ENCODE results near the gene NOP9.

The NOP9 gene

DNA sequence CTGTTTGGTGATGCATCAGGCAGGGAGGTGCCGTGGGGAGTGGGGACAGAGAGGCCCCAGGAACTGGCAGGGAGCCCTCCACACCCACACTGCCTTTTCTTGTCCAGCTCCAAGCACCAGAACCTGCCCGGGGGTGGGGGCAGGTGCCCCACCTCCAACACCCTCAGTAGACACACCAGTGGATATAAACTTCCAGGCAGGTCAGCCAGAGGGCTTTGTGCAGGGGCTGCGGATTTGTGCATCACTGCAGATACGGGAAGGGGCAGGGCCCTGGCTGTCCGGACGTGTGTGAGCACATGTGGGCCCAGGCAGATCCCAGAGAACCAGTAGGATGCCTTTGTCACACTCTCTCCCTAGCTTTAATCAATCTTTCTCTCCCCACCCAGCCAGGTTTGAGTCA, 35.4 kb upstream of the NOP9 start:
- DNase-seq, result no peak

GRCh38 chr14:24266344-24267244, 33.1 kb upstream of the NOP9 start:
- no peak for DNase-seq

DNA sequence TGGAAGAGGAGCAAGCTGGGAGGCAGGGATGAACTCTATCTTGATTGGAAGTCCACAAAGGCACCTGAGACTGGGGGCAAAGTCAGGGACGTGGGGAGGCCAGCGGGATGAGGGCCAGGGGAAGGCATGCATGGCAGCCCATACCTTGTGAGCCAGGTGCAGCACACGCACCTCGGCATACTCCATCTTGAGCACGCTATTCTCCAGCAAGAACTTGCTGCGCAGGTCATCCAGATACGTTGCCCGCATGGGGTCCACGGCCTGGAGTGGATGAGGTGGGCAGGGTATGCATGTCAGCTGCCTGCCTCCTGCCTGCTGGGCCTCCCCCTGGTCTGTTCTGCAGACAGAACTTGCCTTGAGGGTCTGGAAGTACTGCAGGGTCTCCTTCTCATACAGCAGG, 32.1 kb upstream of the NOP9 start:
- DNase-seq, result no peak

GRCh38 chr14:24268225-24268624, 31.4 kb upstream of the NOP9 start:
- DNase-seq, result no peak

- no peak for DNase-seq
Observed at GRCh38 chr14:24269368-24269767, 30.3 kb upstream of the NOP9 start.

DNA sequence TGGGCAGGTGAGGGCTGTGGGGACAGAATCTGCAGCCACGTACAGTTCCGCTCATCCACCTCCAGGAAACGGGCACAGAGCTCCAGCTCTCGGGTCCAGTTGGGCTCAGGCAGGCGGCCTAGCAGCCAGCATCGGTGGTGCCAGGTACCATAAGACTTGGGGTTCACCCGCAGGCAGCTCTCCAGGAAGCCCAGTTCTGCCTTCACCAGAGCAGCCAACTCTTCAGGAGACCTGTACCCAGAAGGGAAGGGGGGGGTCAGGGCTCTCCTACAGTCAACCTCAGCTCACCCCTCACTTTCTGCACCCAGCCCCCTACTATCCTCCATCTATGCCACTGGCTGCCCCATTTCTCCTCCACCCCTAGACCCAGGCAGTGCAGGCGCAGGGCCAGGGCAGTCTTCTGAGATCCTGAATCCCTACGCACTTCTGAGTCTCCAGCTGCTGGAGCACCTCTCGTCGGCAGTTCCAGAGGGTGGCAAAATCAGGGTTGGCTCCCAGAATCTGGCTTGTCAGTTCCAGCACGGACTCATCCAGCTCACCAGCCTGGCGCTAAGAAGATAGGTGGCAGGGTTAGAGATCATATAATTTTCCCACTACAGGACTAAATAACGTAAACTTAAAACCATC, 29.6 kb upstream of the NOP9 start:
- DNase-seq, result no peak

DNA sequence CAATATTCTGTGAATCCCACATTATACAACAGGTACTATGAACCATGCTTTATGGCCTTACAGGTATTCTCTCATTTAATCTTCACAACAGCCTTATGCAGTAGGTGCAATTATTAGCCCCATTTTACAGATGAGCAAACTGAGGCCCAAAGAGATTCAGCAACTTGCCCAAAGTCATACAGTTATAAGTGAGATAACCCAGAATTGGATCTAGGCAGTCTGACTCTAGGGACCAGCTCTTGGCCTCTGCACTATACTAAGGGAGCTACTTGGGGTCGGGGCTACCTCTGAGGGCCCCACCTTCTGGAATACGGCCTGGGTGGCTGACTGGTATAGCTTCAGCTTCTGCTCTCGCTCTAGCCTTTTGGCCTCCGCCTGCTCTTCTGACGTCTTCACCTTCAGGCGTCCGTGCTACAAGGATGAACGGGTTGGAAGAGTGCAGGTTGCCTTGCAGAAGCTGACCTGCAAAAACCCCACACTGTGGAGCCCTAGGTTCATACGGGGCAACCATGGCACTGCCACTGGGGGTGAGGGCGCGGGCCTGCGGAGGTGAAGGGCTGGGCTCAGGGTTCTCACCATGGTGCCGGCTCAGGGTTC, 29.0 kb upstream of the NOP9 start:
- DNase-seq, result no peak

- DNase-seq, result peak; percentile 16
Observed at GRCh38 chr14:24271134-24271833, 28.4 kb upstream of the NOP9 start, which contains the start of gene RABGGTA. TSS of gene RABGGTA (minus strand) at chr14:24271597. CDS start at chr14:24271115, 482 bp downstream.

DNA sequence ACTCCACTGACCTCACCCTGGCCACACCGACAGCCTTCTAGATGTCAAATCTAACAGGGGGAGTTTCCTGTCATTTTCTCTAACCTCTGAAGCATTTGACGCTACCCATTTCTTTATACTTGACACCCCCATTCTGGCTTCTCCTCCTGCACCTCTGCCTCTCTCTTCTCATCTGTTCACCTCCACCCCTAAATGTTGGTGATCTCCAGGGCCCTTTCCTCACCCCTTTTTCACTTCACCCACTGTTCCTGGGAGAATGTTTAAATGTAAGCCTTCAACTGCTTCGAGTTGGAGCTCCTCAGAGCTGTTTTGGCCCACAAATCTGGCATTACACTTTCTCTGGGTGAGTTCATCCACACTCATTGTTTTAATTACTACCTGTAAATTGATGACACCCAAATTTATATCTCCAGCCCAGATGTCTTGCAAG, 27.8 kb upstream of the NOP9 start:
- DNase-seq, result no peak

- no peak for DNase-seq
Observed at GRCh38 chr14:24272467-24272866, 27.2 kb upstream of the NOP9 start.

DNA sequence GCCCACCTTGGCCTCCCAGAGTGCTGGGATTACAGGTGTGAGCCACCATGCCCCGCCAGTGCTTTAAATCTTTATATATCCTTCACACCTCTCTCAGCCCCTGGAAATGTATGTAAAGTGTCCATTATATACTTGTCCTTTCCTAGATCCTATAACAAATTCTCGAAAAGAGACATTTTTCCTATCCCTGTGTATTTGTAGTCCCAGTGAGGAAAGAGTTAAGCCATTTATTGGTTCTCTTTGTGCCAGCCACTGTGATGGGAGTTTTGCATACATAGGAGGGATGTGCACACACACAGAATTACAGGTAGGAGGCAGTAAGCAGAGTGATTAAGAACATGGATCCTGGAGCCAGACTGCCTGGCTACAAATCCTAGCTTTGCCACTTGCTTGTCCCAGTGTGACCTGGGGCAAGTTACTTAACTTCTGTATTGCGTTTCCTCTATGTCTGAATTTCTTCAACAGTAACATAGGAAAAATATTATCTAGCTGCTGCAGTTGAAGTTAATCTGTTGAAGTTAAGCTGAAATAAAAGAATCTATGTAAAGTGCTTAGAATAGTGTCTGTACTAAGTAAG, 26.1 kb upstream of the NOP9 start:
- no peak for DNase-seq

GRCh38 chr14:24274101-24274543, 25.5 kb upstream of the NOP9 start:
- DNase-seq, result no peak

- no peak for DNase-seq
Observed at GRCh38 chr14:24277071-24277470, 22.6 kb upstream of the NOP9 start.

- DNase-seq, result no peak
Observed at GRCh38 chr14:24277606-24278321, 21.9 kb upstream of the NOP9 start.

- DNase-seq, result no peak
Observed at GRCh38 chr14:24278424-24278823, 21.2 kb upstream of the NOP9 start.

DNA sequence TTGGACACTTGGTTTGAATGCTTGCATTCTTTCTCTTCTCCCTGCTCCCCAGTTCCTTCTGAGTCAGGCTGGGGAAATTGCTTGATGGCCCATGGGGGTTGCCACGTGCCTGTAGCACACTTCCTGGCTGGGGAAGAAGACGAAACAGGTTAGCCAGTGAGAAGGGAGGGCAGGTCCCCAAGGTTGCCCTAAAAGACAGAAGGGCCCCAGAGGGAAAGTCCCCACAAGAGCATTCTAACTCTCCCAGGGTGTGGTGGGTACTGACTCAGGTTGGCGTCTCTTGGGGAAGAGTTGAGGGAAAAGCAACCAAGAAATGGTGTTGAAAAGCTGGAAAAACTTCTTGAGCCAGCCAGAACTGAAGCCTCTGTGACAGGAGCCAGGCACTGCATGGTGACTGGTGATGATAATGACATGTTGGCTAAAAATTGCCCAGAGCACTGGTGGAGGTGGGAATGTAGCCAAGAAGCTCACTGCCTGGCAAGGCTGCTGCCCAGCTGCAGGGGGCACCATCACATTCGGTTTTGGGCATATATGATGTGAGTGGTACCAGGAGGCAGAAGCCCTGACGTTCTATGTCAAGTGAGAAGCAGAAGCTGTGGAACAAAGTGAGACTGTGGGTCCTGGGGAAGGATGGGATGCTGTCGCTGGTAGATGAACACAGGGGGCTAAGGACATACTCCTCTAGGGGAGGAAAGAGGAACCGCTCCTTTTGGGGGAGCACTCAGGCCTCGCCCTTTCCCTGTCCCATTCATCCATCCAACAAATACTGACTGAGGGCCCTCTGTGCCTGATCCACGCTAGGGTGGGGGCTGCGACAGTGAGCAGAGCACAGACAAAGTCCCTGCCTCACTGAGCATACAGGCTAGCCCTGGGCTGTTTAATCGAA, 20.1 kb upstream of the NOP9 start:
- no peak for DNase-seq

DNA sequence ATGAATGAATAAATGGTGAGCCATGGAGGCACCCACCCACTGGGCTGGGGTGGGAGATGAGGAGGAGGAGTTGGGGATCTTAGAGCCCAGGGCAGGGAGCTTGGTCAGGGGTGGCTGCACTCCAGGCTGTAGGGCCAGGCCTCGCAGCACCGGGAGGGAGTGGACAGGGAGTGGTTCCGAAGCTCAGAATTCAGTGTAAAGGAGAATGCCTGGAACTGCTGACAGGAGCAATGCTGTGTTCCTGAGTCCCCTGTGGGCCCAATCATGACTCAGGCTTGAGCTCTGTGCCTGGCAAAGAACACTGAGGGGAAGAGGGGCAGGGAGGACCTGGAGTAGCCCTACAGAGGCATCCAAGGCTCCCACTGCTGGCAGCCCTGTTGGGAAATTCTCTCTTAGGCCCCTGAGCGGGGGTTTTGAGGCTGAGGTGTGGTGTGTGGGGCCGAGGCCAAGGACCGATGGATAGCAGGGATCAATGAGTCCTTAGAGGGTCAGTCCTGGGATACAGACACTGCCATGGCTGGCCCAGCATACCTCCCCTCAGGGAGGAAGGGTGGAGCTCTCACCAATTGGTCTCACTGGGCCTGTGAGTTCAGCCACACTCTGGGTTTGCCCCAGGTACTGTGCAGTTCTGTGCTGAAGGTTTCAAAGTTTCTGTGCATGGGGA, 18.7 kb upstream of the NOP9 start:
- no peak for DNase-seq

DNA sequence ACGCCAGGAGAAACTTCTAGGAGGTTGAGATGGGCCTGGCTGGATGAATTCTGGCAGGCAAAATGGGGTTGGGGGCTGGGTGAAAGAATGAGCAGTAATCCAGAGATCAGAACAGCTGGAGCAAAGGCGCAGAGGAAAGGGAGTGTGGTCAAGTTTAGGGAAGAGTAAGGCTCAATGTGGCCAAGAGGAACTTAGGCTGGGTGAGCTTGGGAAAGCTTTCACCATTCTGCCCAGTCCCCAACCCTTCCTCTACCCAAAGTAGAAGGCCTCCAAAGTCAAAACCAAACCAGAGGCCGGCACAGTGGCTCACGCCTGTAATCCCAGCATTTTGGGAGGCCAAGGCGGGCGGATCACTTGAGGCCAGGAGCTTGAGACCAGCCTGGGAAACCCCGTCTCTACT, 18.0 kb upstream of the NOP9 start:
- DNase-seq, result no peak

- no peak for DNase-seq
Observed at GRCh38 chr14:24282736-24283135, 16.9 kb upstream of the NOP9 start.

- no peak for DNase-seq
Observed at GRCh38 chr14:24283796-24284460, 15.7 kb upstream of the NOP9 start.

Data from GOT3 (cell line).